ENCODE results near the gene GPC1. TPM values are rescaled to one million over a fixed set of nuclear protein-coding genes. Genes with fewer than 3 reads are reported as not detected.

GPC1 gene
- total RNA-seq, 2 experiments from 2014 or later, result 5.8 to 7.9 TPM

GRCh38 chr2:240460253-240460711, 24.8 kb downstream of the GPC1 start:
- DNase-seq, result no peak
- peaks cover 9% of the 10 kb centered on the region for H3K27me3 Mint-ChIP-seq
- POLR2A ChIA-PET, result no interaction called here

GRCh38 chr2:240460781-240461431, 25.4 kb downstream of the GPC1 start:
- Mint-ChIP-seq H3K36me3 (ENCODE audit: low read depth) (no peaks in the 10 kb centered on the region), H3K4me1 (no peaks in the 10 kb centered on the region), H3K27me3 (peaks cover 9% of the 10 kb centered on the region), H3K4me3 (no peak overlapping the region), H3K27ac (no peak overlapping the region), H3K9me3 (no peaks in the 10 kb centered on the region)
- ChIA-PET CTCF (no interaction called here), POLR2A (no interaction called here)
- DNase-seq, result no peak

More at GRCh38 chr2:240460253-240460711, 24.8 kb downstream of the GPC1 start:
- Mint-ChIP-seq H3K9me3 (no peaks in the 10 kb centered on the region), H3K36me3 (ENCODE audit: low read depth) (no peaks in the 10 kb centered on the region), H3K27ac (no peak overlapping the region), H3K4me3 (no peak overlapping the region), H3K4me1 (no peaks in the 10 kb centered on the region)
- CTCF ChIA-PET, result no interaction called here

- no peaks in the 10 kb centered on the region for H3K9me3 Mint-ChIP-seq
- DNase-seq, result no peak
- CTCF ChIA-PET, result no interaction called here
These were observed 26.1 kb downstream of the GPC1 start for GRCh38 chr2:240461471-240462072.

GRCh38 chr2:240462073-240462706, 26.7 kb downstream of the GPC1 start:
- Mint-ChIP-seq H3K9me3 (no peaks in the 10 kb centered on the region), H3K36me3 (ENCODE audit: low read depth) (no peaks in the 10 kb centered on the region), H3K27me3 (no peaks in the 10 kb centered on the region), H3K4me3 (no peak overlapping the region), H3K27ac (no peak overlapping the region), H3K4me1 (no peaks in the 10 kb centered on the region)
- POLR2A ChIA-PET, result no interaction called here
- DNase-seq, result no peak
- CTCF ChIA-PET, result no interaction called here

More at GRCh38 chr2:240461471-240462072, 26.1 kb downstream of the GPC1 start:
- Mint-ChIP-seq H3K4me1 (no peaks in the 10 kb centered on the region), H3K36me3 (ENCODE audit: low read depth) (no peaks in the 10 kb centered on the region), H3K27ac (no peak overlapping the region), H3K4me3 (no peak overlapping the region), H3K27me3 (peaks cover 6% of the 10 kb centered on the region)
- POLR2A ChIA-PET, result no interaction called here

GRCh38 chr2:240462707-240463273, 27.3 kb downstream of the GPC1 start:
- H3K27me3 Mint-ChIP-seq, result no peaks in the 10 kb centered on the region
- DNase-seq, result no peak
- H3K4me1 Mint-ChIP-seq, result no peaks in the 10 kb centered on the region
- CTCF ChIA-PET, result no interaction called here
- H3K4me3 Mint-ChIP-seq, result no peak overlapping the region
- H3K27ac Mint-ChIP-seq, result no peak overlapping the region
- H3K36me3 Mint-ChIP-seq (ENCODE audit: low read depth), result no peaks in the 10 kb centered on the region
- no peaks in the 10 kb centered on the region for H3K9me3 Mint-ChIP-seq
- POLR2A ChIA-PET, result no interaction called here

- CTCF ChIA-PET, result no interaction called here
- Mint-ChIP-seq H3K9me3 (no peaks in the 10 kb centered on the region), H3K36me3 (ENCODE audit: low read depth) (no peaks in the 10 kb centered on the region), H3K4me1 (no peaks in the 10 kb centered on the region), H3K27me3 (no peaks in the 10 kb centered on the region), H3K4me3 (no peak overlapping the region), H3K27ac (no peak overlapping the region)
- no peak for DNase-seq
- POLR2A ChIA-PET, result no interaction called here
These were observed 27.9 kb downstream of the GPC1 start for GRCh38 chr2:240463274-240463865.

- H3K27me3 Mint-ChIP-seq, result no peaks in the 10 kb centered on the region
- H3K36me3 Mint-ChIP-seq (ENCODE audit: low read depth), result no peaks in the 10 kb centered on the region
- POLR2A ChIA-PET, result no interaction called here
- H3K4me3 Mint-ChIP-seq, result no peak overlapping the region
- CTCF ChIA-PET, result no interaction called here
- no peaks in the 10 kb centered on the region for H3K9me3 Mint-ChIP-seq
- no peak for DNase-seq
- no peak overlapping the region for H3K27ac Mint-ChIP-seq
- no peaks in the 10 kb centered on the region for H3K4me1 Mint-ChIP-seq
These were observed 28.5 kb downstream of the GPC1 start for GRCh38 chr2:240463866-240464481.

GRCh38 chr2:240464514-240465241, 29.2 kb downstream of the GPC1 start:
- H3K36me3 Mint-ChIP-seq (ENCODE audit: low read depth), result no peaks in the 10 kb centered on the region

GRCh38 chr2:240465268-240465764, 29.9 kb downstream of the GPC1 start:
- ChIA-PET CTCF (no interaction called here), POLR2A (no interaction called here)
- DNase-seq, result peak; percentile 11
- H3K4me3 Mint-ChIP-seq, result no peak overlapping the region
- no peaks in the 10 kb centered on the region for H3K4me1 Mint-ChIP-seq
- H3K9me3 Mint-ChIP-seq, result peaks cover 3% of the 10 kb centered on the region
- H3K27ac Mint-ChIP-seq, result no peak overlapping the region
- no peaks in the 10 kb centered on the region for H3K36me3 Mint-ChIP-seq (ENCODE audit: low read depth)
- no peaks in the 10 kb centered on the region for H3K27me3 Mint-ChIP-seq

More at GRCh38 chr2:240464514-240465241, 29.2 kb downstream of the GPC1 start:
- Mint-ChIP-seq H3K27ac (no peak overlapping the region), H3K27me3 (no peaks in the 10 kb centered on the region), H3K9me3 (peaks cover 3% of the 10 kb centered on the region), H3K4me3 (no peak overlapping the region), H3K4me1 (no peaks in the 10 kb centered on the region)
- CTCF ChIA-PET, result no interaction called here
- POLR2A ChIA-PET, result no interaction called here
- DNase-seq, result peak; percentile 13

GRCh38 chr2:240465765-240466578, 30.5 kb downstream of the GPC1 start:
- DNase-seq, result no peak
- no peaks in the 10 kb centered on the region for H3K36me3 Mint-ChIP-seq (ENCODE audit: low read depth)
- H3K4me3 Mint-ChIP-seq, result no peak overlapping the region
- ChIA-PET POLR2A (no interaction called here), CTCF (no interaction called here)
- no peak overlapping the region for H3K27ac Mint-ChIP-seq
- no peaks in the 10 kb centered on the region for H3K27me3 Mint-ChIP-seq
- peaks cover 3% of the 10 kb centered on the region for H3K9me3 Mint-ChIP-seq
- no peaks in the 10 kb centered on the region for H3K4me1 Mint-ChIP-seq

GRCh38 chr2:240466579-240467148, 31.2 kb downstream of the GPC1 start:
- no peak overlapping the region for H3K27ac Mint-ChIP-seq
- DNase-seq, result peak; percentile 9
- no peaks in the 10 kb centered on the region for H3K4me1 Mint-ChIP-seq
- POLR2A ChIA-PET, result no interaction called here
- no peaks in the 10 kb centered on the region for H3K36me3 Mint-ChIP-seq (ENCODE audit: low read depth)
- CTCF ChIA-PET, result no interaction called here
- no peaks in the 10 kb centered on the region for H3K27me3 Mint-ChIP-seq
- H3K4me3 Mint-ChIP-seq, result no peak overlapping the region
- peaks cover 3% of the 10 kb centered on the region for H3K9me3 Mint-ChIP-seq

Measured in activated CD4-positive, alpha-beta memory T cell treated with anti-CD3 and anti-CD28 coated beads, Interleukin-2, amount 10 ng/mL, durations not matched to agents 7 days and 5 days (primary cell).